HG02798 (cell line): ENCODE results near the gene ALG10.
A peak's percentile ranks its signal among the peaks of the same experiment; 100 is the strongest.
"Not testable (repeated sequence)": the region's sequence is repeated elsewhere in the genome, so short reads cannot be mapped to it uniquely, and the experiment has no call there.

ENCODE experiments used
- ATAC-seq: cut with Tn5 transposase; IDR thresholded peaks from one replicate; pipeline ENCODE4 v1.9.1; 2021; ENCODE audit warnings: mild to moderate bottlenecking; ENCODE audit not compliant: unreplicated experiment, poor library complexity

The ALG10 gene, protein sequence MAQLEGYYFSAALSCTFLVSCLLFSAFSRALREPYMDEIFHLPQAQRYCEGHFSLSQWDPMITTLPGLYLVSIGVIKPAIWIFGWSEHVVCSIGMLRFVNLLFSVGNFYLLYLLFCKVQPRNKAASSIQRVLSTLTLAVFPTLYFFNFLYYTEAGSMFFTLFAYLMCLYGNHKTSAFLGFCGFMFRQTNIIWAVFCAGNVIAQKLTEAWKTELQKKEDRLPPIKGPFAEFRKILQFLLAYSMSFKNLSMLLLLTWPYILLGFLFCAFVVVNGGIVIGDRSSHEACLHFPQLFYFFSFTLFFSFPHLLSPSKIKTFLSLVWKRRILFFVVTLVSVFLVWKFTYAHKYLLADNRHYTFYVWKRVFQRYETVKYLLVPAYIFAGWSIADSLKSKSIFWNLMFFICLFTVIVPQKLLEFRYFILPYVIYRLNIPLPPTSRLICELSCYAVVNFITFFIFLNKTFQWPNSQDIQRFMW

DNA sequence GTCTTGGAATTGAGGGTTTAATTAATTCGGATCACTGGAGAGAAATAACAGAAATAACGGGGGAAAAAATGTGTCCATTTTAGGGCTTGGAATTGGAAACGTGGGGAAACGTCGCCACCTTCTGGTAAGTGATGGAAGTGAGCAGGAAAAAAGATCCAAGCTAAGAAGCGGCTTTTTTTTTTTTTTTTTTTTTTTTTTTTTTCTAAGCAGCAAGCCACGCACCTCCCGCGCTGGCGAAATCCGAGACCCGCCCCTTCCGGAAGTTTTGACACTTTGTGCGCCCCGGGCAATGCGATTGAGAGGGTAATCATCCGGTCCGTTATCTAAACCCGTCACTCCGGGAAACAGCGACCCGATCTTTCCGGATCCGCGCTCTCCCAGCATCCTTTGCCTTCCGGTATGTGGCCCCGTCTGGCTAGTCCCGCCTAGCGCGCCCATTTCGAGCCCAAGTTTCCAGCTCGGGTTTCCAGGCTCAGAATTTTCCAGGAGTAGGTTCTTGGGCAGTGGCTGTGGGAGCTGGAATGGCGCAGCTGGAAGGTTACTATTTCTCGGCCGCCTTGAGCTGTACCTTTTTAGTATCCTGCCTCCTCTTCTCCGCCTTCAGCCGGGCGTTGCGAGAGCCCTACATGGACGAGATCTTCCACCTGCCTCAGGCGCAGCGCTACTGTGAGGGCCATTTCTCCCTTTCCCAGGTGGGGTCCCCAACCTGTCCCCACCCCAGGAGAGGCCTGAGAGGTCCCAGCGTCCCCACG lies at the start of gene ALG10:
TSS of gene ALG10 (plus strand) at position 418 of the 752 bp plus-strand sequence. CDS start at position 522, 104 bp downstream.
- ATAC-seq = peak; percentile 100

DNA sequence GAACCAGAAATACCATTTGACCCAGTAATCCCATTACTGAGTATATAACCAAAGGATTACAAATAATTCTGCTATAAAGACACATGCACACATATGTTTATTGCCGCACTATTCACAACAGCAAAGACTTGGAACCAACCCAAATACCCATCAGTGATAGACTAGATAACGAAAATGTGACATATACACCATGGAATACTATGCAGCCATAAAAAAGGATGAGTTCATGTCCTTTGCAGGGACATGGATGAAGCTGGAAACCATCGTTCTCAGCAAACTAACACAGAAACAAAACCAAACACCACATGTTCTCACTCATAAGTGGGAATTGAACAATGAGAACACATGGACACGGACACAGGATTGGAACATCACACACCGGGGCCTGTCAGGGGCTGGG lies 49.4 kb upstream of the ALG10 start:
- not testable (repeated sequence) for ATAC-seq

DNA sequence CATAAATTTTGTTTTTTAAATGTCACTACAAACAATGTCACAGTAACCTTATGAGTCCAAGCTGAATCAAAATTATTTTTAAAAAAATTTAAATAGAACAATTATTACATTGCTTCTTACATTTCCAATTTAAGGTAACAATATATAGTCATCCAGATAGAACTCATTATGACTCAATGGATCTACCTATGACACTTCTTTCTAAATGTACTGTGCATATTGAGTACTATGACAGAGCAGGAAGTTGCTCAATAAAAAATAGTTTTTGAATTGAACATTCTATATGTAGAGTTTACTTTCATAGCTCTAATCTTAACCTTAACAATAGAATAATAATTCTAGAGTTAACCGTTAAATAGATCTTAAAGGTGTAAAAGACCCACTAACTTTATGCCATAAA lies 44.4 kb upstream of the ALG10 start:
- no peak for ATAC-seq

DNA sequence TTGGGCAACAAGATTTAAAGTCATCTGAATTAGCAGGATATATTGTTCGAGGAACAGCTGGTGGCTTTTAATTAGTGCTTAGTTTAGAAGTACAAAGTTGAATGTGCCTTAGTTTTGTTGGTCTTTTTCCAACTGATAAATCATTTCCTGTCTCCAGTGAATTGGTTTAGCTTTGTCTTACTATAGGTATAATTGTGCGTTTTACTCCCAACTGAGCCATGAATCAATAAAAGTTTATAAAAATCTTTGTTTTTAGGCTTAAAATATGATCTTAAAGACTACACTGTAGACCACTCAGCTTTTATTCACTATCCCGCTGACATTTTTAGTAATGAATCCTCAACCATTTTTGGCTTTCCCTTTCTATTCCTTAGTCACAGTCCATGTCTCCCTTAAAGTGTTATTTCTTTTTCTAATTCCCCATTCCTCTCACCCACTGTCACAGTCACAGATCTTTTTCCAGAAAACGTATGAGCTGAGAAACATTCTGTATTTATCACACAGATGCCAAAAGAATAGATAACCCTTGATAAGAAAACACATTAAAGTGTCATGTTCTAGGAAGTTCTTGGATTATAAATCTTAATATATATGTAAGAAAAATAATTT lies 34.0 kb upstream of the ALG10 start:
- no peak for ATAC-seq

DNA sequence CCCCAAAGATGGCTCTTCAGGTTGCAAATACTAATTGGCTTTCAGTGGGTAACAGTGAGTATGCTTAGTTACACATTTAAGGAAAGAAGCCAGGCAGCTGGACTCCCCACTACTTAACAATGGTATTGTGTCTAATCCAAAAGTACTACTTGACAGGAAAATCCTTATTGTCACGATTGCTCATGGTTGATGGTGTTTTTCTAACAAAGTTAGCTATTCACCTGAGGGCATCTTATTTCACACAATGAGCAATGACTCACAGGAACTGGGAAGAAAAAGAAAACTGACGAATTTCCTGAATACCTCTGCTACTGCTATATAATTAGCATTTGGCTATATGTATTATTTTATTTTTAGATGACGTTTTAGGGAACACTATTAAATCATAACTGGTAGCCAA lies 33.4 kb upstream of the ALG10 start:
- ATAC-seq = no peak

DNA sequence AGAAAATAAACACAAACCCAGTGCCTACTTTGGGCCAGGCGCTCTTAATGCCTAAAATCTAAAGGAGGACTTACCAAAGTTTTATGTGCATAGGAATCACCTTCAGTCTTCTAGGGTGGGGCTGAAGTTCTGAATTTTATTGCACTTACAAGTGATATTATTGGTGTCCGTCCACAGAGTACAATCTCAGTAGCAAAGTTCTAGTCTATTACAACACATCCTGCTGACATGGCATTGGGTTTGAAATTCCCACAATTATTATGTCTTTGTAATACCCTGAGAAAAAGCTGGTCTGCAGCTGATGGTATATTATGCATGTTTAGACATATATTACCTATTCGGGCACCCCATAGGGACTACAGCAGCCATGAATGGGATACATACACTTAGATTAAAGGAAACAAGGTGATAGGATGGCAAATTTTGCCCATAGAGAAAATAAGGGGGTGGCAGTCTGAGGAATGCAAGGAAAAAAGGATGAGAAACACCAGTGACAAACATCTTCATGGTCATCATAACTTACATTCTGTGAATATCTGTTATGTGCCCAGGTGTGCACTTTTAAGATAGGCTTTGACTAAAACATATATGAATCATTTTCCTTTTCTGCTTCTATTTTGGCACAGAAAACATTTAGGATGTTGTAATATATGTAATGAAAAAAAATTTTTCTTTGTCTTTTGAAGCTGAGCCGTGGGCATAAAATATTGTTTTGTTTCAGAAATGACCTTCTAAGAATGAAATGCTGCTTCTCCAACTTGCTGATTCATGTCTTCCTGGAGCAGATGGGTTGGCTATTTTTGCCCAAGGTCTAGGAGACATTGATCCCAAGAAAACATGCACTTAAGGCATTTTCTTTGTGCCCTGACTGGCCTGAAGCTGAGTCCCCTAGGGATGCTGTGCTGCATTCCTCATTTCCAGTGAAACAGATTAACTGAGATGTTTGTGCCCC lies 27.2 kb upstream of the ALG10 start:
- ATAC-seq = no peak

DNA sequence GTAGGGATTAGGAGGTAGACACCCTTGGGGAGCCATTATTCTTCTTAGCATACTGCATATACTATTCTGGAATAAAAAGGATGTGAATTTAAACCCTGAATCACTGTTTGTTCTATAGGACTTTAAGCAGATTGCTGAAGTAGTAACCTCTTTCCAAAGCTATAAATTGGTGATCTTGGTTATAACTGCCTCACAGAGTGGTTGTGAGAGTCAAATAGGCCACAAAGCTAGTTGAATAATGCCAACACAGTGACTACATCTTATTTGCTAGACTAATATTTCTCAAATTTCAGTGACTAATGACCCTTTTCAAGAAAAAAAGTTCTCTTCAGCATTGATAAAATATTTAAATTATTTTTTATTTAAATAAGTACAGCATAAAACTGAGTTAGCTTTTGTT lies 13.5 kb upstream of the ALG10 start:
- not testable (repeated sequence) for ATAC-seq

DNA sequence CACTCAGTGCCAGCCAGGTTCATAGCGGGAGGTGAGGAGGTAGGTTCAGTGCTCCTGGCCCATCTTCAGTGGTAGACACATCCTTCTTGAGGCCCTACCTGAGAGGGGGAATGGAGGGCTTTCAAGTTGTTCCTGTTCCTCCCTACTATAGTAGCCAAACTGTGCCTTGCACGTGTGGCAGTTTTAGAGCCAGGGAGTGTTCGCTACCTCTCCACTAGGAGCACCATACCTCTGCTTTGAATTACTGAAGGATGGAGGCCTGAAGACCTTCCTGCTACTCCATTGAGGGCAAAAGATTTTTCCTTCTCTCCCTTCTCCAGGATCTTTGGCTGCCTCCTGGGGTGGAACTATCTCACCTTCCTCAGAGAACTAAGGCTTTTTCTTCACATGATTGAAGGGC lies 5.9 kb upstream of the ALG10 start:
- no peak for ATAC-seq

DNA sequence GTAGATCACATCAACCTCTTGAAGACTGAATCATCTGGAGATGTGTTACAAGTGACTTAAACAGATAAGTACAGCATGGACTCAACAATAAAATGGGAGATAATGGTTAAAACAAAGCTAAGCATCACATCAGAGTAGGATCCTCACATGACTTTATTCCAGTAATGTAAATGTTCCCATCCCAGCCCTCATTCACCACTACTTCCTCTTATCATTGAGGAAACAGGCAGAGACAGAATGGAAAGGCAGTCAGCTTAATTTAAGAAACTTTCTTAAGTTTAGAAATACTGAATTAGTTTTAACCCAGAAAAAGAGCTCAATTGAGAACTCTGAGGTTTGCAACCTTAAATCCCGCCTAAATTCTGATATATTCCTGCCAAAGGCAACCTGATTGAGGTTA lies 1.2 kb upstream of the ALG10 start:
- no peak for ATAC-seq

DNA sequence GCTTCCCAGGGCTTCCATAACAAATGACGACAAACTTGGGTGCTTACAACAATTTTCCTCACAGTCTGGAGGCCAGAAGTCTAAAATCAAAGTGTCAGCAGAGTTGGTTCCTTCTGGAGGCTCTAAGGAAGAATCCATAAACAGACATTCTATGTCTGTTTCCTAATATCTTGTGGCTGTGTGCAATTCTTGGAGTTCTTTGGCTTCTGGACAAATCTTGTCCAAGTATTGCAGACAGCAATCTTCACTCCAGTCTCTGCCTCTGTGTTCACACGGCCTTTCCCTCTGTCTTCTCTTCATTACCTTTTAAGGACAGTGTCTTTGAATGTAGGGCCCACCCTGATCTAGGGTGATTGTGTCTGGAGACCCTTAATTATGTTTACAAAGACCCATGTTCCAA lies 5.4 kb downstream of the ALG10 start:
- ATAC-seq = not testable (repeated sequence)

DNA sequence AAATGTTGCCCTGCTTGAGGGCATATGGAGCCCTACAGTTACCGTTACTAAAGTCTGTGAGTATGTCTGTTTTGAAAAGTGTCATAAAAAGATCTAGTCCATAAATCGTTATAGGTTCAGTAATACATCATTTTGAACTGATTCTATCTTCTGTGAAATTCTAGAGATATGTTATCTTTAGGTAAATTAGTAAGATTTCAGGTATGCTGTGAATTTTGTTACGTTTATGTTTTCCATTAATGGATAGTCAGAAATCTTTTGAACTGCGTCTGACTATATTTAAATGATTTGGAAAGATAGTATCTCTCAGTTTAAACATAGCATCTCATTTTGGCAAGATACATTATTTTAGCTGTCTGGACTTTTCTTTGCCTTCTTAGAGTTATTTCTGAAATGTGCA lies 8.3 kb downstream of the ALG10 start:
- ATAC-seq = no peak

DNA sequence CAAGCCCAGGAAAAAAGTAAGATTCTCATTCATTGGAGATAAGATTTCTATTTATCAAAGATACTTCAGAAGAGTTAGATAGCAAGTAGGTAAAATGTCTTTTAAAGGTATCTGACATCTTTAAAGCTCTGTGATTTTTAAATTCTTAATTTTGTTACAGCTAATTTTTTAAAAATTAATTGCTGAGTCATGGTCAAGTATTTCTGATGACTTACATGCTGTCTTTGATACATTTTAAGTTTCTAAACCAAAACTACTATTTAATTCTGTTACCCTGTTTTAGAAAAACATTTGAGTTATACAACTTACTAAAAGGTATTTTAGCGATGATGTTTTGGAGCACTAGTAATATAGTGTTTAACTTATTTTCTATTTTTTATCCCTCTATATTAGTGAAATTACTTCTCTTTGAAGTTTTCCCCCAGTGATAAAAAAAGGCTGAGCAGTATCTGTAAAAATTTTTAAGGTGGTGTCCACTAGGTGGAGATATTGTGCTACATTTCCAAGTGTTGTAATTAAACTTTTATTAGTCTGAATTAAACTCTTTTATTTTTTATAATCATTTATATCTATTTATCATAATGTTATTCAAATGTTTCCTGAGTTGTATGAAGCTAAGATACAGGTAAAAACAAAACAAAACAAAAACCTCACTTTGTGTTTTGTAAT lies 11.5 kb downstream of the ALG10 start:
- no peak for ATAC-seq

DNA sequence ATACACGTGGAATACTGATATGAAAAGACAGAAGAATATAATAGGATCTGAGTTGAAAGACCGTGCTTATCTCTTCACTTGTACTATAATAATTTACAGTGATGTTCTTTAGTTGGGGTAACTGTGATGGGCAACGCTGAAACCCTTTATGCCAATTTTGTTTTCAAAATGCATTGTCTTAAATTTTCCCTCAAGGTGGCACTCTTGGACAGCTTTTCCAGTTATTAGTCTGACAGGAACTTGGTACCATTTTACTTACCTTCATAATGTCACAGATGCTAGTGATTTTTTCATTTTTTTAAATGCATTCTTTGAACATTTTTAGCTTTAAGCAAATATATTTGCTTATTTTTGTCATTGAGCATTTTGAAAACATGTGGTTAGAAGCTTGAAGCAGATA lies 16.1 kb downstream of the ALG10 start:
- ATAC-seq = not testable (repeated sequence)

DNA sequence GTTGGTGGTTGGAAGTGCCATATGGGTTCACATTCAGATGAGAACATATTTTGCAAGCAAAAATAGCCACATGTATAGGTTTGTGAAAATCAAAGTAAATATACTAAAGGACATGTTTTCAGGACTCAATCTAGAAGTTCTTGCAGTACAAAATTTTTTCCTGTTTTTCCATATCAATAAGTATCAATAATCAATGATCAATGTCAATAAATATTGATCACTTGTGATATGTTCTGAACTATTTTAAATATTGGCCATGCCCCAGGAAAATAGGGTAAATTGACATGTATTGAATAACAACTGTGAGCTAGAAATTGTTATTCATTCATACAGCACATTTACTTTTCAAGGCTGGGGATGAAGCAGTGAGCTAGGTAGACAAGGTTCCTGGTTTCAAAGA lies 24.3 kb downstream of the ALG10 start:
- no peak for ATAC-seq

DNA sequence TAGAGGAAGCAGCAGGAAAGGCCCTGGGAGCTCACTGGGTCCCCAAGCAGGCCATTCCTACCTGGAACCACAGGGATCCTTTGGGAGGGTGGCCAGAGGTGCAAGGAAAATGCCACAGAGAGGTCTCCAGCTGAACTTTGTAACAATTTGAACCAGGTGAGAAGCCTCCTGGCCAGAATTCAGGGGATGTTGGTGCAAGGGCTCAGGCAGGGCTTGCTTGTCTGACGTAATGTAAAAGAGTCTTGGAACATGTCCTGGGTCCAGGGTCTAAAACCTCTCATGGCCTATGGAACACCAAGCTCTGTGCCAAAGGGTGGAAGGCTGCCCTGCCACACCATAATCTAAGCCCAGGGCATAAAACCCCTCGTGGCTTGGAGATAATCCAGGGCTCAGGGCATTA lies 25.6 kb downstream of the ALG10 start:
- ATAC-seq = not testable (repeated sequence)

DNA sequence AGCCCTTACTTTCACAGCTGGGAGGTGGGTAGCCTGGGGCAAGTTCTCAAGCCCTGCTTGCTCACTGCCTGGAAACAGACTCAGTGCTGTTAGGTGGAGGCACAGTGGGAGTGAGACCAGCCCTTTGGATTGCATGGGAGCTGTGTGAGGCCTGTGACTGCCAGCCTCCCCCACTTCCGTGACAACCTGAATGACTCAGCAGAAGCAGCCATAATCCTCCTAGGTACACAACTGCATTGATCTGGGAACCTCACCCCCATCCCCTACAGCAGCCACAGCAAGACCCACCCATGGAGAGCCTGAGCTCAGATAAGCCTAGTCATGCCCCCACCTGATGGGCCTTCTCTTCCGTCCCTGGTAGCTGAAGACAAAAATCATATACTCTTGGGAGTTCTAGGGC lies 26.4 kb downstream of the ALG10 start:
- ATAC-seq = no peak

DNA sequence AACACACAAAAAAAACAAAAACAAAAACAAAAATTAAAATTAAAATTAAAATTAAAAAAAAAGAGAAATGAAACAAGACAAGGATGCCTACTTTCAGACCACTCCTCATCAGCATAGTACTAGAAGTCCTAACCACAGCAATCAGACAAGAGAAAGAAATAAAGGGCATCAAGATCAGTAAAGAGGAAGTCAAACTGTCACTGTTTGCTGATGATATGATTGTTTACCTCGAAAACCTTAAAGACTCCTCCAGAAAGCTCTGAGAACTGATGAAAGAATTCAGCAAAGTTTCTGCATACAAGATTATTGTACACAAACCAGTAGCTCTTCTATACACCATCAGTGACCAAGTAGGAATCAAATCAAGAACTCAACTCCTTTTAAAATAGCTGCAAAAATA lies 29.2 kb downstream of the ALG10 start:
- no peak for ATAC-seq

DNA sequence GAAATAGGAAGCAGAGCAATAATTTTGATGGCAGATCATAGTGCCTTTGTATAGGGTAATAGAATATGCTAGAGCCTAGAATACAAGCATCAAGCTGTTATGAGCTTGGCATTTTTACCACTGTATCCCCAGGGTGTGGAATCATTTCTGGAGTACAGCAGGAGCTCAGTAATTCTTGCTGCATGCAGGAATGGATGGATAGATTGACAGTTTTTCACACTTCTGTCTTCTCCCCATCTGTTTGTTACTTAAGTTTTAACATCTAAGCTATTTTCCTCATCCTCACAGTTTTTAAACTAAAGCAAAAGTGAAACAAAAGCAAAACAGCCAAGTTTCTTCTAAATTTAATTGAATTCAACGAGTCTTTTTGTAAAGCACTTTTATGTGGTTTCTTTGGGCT lies 32.6 kb downstream of the ALG10 start:
- no peak for ATAC-seq
